Lung (tissue), 16 donors: ENCODE data around the gene NPAS3. TPM values are rescaled to one million over a fixed set of nuclear protein-coding genes. Genes with fewer than 3 reads are reported as not detected.

Experiments
- ATAC-seq: fragments of 200-7000 bp; cut with Tn5 transposase; one replicate; pipeline ENCODE4 v1.9.1; 2020; ENCODE audit warnings: moderate number of reproducible peaks; ENCODE audit not compliant: insufficient read depth, low FRiP score
- DNase-seq, 3 donors: peaks; one replicate each; pipeline ENCODE4 v3.0.0-alpha.2; 2013 to 2017
- H3K27ac ChIP-seq, 2 donors: one replicate each; pipeline ENCODE4 v1.5.1; 2013; ENCODE audit warnings: mild to moderate bottlenecking in 2 of 2, moderate library complexity in 2 of 2, control low read depth in 1 of 2, inconsistent platforms in 1 of 2, low read depth in 1 of 2, low read length in 1 of 2
- H3K27me3 ChIP-seq, 3 donors: one replicate each; pipeline ENCODE4 v1.5.1; 2013; ENCODE audit warnings: low read length in 2 of 3; ENCODE audit not compliant: control insufficient read depth in 3 of 3, insufficient read depth in 3 of 3
- H3K36me3 ChIP-seq, 4 donors: one replicate each; pipeline ENCODE4 v1.5.1; 2013; ENCODE audit warnings: low read length in 4 of 4, mild to moderate bottlenecking in 1 of 4, moderate library complexity in 1 of 4; ENCODE audit not compliant: control insufficient read depth in 4 of 4, insufficient read depth in 4 of 4
- H3K4me1 ChIP-seq, 5 donors: one replicate each; pipeline ENCODE4 v1.5.1; 2013; ENCODE audit warnings: low read length in 5 of 5, mild to moderate bottlenecking in 2 of 5, moderate library complexity in 1 of 5; ENCODE audit not compliant: control insufficient read depth in 5 of 5, insufficient read depth in 5 of 5
- H3K4me3 ChIP-seq: one replicate; pipeline ENCODE4 v1.5.1; 2013; ENCODE audit warnings: mild to moderate bottlenecking, control low read depth, moderate library complexity
- H3K9ac ChIP-seq, 2 donors: one replicate each; pipeline ENCODE4 v1.5.1; 2013; ENCODE audit warnings: low read length in 2 of 2, control low read depth in 1 of 2; ENCODE audit not compliant: insufficient read depth in 1 of 2
- H3K9me3 ChIP-seq, 4 donors: one replicate each; pipeline ENCODE4 v1.5.1; 2013; ENCODE audit warnings: low read length in 3 of 4, mild to moderate bottlenecking in 1 of 4, moderate library complexity in 1 of 4; ENCODE audit not compliant: control insufficient read depth in 4 of 4, insufficient read depth in 3 of 4
- CTCF ChIP-seq: IDR thresholded peaks from 2 replicates; pipeline ENCODE4 v1.5.1; 2012; ENCODE audit warnings: mild to moderate bottlenecking; ENCODE audit errors: control extremely low read depth, extremely low read depth
- WGBS, 2 donors: extraction: QIAGEN DNeasy Blood & Tissue Kit; methylation state at CpG; one replicate each; pipeline ENCODE4 v1.1.7; 2013; 5-methylcytosine and 5-hydroxymethylcytosine counted together
- long read RNA-seq, 5 donors: transcript quantifications; one replicate each; lab custom pipeline, GENCODE V29; 2026
- polyA plus RNA-seq, 2 donors: library from polyadenylated mRNA; stranded (reverse); fragments of 200-250 nt; gene quantifications; one replicate each; pipeline ENCODE4 v1.2.1, GENCODE V29; 2013
- total RNA-seq, 2 donors: library from RNA; depleted of rRNA in 1 of 2; stranded (reverse); fragments of >200 nt in 1 of 2; gene quantifications; one replicate each; pipeline ENCODE4 v1.2.1, GENCODE V29; 2014 to 2021
- donor health status: control.
- donor health status: control.
- donor health status: Bipolar disorder and iron deficiency.
- donor health status: healthy.
- donor health status: DM: yes; HTN: yes; CAD: no.

The NPAS3 gene
- total RNA-seq (under 1 TPM; 0.46 to 0.48 TPM), polyA plus RNA-seq (under 1 TPM; 0.13 to 0.20 TPM)
- long read RNA-seq, donor 1: 0 reads
- long read RNA-seq, donor 2: 0 reads
- long read RNA-seq, donor 3: 0 reads
- long read RNA-seq, donor 4, partial matches to known transcripts: 0 of 1 reads
- long read RNA-seq, donor 4, other reads (novel, unspliced or antisense): 0 of 1 reads
- long read RNA-seq, donor 5: 0 reads

- Histone ChIP-seq H3K4me1 (peaks cover 0 to 16% (median 5%) of the 10 kb centered on the region in 5 donors), H3K27ac (peak within 1 kb of the TSS; percentile 13 to 41), H3K27me3 (peaks cover 10 to 73% (median 62%) of the 10 kb centered on the region in 3 donors), H3K4me3 (peak within 1 kb of the TSS; percentile 50), H3K9me3 (no peaks in the 10 kb centered on the region), H3K9ac (no peak within 1 kb of the TSS), H3K36me3 (no peaks in the 10 kb centered on the region)
- DNase-seq (no peak), ATAC-seq (no peak)
- 0% methylated on average over 27 to 90 of the region's 92 CpGs for WGBS, 2 donors
- TF ChIP-seq CTCF: no peak
Measured at GRCh38 chr14:32938719-32939253, at the start of gene NPAS3. Gene NPAS3 (plus strand): TSS chr14:32938879.

- peak overlapping the region in 1 of 2 donors; percentile 77 for H3K9ac ChIP-seq
- peak in 2 of 3 donors; percentile 62 to 70 for DNase-seq
- peaks cover 0 to 10% (median 0%) of the 10 kb centered on the region in 3 donors for H3K27me3 ChIP-seq
- H3K27ac ChIP-seq: peak overlapping the region in 1 of 2 donors; percentile 41
- no peaks in the 10 kb centered on the region for H3K9me3 ChIP-seq
- ATAC-seq: no peak
- H3K4me1 ChIP-seq: peaks cover 0 to 12% (median 0%) of the 10 kb centered on the region in 5 donors
- TF ChIP-seq CTCF: no peak
- 35 to 36% methylated on average over 10 of the region's 10 CpGs for WGBS, 2 donors
- H3K36me3 ChIP-seq: no peaks in the 10 kb centered on the region
- H3K4me3 ChIP-seq: no peak overlapping the region
Measured at GRCh38 chr14:32896979-32897697, 41.5 kb upstream of the NPAS3 start.

- Histone ChIP-seq H3K9me3 (no peaks in the 10 kb centered on the region), H3K4me3 (no peak overlapping the region), H3K27me3 (peaks cover 0 to 5% (median 0%) of the 10 kb centered on the region in 3 donors), H3K4me1 (peaks cover 0 to 12% (median 0%) of the 10 kb centered on the region in 5 donors), H3K9ac (peak overlapping the region in 1 of 2 donors; percentile 77), H3K27ac (peak overlapping the region in 1 of 2 donors; percentile 41), H3K36me3 (no peaks in the 10 kb centered on the region)
- ATAC-seq (no peak), DNase-seq (no peak)
- no peak for TF ChIP-seq CTCF
- WGBS, 2 donors: 74 to 77% methylated on average over 7 of the region's 7 CpGs
Measured at GRCh38 chr14:32897698-32898064, 41.0 kb upstream of the NPAS3 start.
